Activated CD8-positive, alpha-beta memory T cell treated with anti-CD3 and anti-CD28 coated beads, Interleukin-2, amount 10 ng/mL, durations not matched to agents 7 days and 5 days (primary cell): ENCODE results near the gene HLA-B. TPM values are rescaled to one million over a fixed set of nuclear protein-coding genes. Genes with fewer than 3 reads are reported as not detected.

Experiments
- ATAC-seq: fragments of 150-1000 bp; cut with Tn5 transposase; one replicate; pipeline ENCODE4 v1.10.0; 2021; ENCODE audit warnings: moderate library complexity
- CTCF ChIA-PET: fragments of 350-600 bp; sonication (Branson Sonifier 250); formaldehyde crosslinking; loops from one replicate; lab custom pipeline; 2021; ENCODE audit warnings: antibody characterized with exemption; lab: Charles Lee
- DNase-seq: peaks from one replicate; pipeline ENCODE4 v3.0.0-alpha.2; 2020
- H3K27ac Mint-ChIP-seq: one replicate; pipeline ENCODE4 v1.8.0; 2021; ENCODE audit warnings: mild to moderate bottlenecking, mixed read lengths
- H3K27me3 Mint-ChIP-seq: one replicate; pipeline ENCODE4 v1.8.0; 2021; ENCODE audit warnings: mixed read lengths
- H3K36me3 Mint-ChIP-seq: one replicate; pipeline ENCODE4 v1.8.0; 2021; ENCODE audit warnings: mild to moderate bottlenecking, mixed read lengths
- H3K4me1 Mint-ChIP-seq: one replicate; pipeline ENCODE4 v1.8.0; 2021; ENCODE audit warnings: mixed read lengths
- H3K4me3 Mint-ChIP-seq: one replicate; pipeline ENCODE4 v1.8.0; 2021; ENCODE audit warnings: mild to moderate bottlenecking, moderate library complexity, mixed read lengths
- H3K9me3 Mint-ChIP-seq: one replicate; pipeline ENCODE4 v1.8.0; 2022; ENCODE audit warnings: low read depth, mixed read lengths
- total RNA-seq, 2 experiments: library from RNA; stranded (reverse); gene quantifications; one replicate each; pipeline ENCODE4 v1.2.3, GENCODE V29; 2021

The HLA-B gene
- total RNA-seq, 2 experiments from 2014 or later: 4,786 to 5,045 TPM

DNA sequence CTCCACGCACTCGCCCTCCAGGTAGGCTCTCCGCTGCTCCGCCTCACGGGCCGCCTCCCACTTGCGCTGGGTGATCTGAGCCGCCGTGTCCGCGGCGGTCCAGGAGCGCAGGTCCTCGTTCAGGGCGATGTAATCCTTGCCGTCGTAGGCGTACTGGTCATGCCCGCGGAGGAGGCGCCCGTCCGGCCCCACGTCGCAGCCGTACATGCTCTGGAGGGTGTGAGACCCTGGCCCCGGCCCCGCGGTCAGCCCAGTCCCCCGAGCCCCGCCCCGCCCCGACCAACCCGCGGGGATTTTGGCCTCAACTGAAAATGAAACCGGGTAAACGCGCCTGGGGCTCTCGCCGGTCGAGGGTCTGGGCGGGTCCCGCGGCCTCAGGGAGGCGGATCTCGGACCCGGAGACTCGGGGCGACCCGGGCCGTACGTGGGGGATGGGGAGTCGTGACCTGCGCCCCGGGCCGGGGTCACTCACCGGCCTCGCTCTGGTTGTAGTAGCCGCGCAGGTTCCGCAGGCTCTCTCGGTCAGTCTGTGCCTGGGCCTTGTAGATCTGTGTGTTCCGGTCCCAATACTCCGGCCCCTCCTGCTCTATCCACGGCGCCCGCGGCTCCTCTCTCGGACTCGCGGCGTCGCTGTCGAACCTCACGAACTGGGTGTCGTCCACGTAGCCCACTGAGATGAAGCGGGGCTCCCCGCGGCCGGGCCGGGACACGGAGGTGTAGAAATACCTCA is 598 bp downstream of the HLA-B start:
- peaks cover 4% of the 10 kb centered on the region for H3K27me3 Mint-ChIP-seq
- H3K4me1 Mint-ChIP-seq: peaks cover 64% of the 10 kb centered on the region
- peak overlapping the region; percentile 99 for H3K4me3 Mint-ChIP-seq
- peak; percentile 70 for DNase-seq
- H3K27ac Mint-ChIP-seq: peak overlapping the region; percentile 100
- ATAC-seq: peak; percentile 13
- peaks cover 61% of the 10 kb centered on the region for H3K36me3 Mint-ChIP-seq
- peaks cover 2% of the 10 kb centered on the region for H3K9me3 Mint-ChIP-seq
- CTCF ChIA-PET: no interaction called here

DNA sequence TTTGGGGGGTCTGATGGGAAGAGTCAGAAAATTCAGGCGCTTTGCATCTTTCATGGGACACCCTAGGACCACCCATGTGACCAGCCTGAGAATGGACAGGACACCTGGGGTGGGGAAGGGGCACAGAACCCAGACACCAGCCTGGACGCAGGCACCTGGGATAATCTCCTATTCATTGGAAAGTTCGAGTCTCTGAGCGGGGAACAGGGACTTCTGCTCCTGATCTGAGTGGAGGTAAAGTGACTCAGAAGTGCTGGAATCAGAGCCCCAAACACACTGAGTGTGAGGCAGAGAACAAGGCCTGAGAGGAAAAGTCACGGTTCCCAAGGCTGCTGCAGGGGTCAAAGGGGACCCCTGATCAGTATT is 1.4 kb downstream of the HLA-B start:
- ATAC-seq: no peak
- peaks cover 66% of the 10 kb centered on the region for H3K4me1 Mint-ChIP-seq
- peaks cover 4% of the 10 kb centered on the region for H3K27me3 Mint-ChIP-seq
- H3K36me3 Mint-ChIP-seq: peaks cover 55% of the 10 kb centered on the region
- DNase-seq: no peak
- H3K4me3 Mint-ChIP-seq: peak overlapping the region; percentile 99
- peaks cover 2% of the 10 kb centered on the region for H3K9me3 Mint-ChIP-seq
- CTCF ChIA-PET: interaction anchor here (3.2 kb wide), 1 partner anchor 11 kb away, joined by 12 read pairs; no protein-coding TSS in a partner anchor
- peak overlapping the region; percentile 74 for H3K27ac Mint-ChIP-seq

DNA sequence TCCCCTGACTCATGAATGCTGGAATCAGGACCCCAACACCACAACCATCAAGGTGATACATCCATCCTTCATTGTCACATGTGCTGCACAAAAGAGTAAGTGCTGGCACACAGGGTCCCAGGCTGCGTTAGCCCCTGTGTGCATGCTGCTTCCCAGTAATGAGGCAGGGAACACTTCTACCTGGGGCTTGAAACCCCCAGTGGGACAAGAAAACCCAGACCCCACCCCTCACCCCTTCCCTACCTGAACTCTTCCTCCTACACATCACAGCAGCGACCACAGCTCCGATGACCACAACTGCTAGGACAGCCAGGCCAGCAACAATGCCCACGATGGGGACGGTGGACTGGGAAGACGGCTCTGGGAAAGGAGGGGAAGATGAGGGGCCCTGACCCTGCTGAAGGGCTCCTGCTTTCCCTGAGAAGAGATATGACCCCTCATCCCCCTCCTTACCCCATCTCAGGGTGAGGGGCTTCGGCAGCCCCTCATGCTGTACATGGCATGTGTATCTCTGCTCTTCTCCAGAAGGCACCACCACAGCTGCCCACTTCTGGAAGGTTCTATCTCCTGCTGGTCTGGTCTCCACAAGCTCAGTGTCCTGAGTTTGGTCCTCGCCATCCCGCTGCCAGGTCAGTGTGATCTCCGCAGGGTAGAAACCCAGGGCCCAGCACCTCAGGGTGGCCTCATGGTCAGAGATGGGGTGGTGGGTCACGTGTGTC is 2.0 kb downstream of the HLA-B start:
- H3K4me1 Mint-ChIP-seq: peaks cover 63% of the 10 kb centered on the region
- CTCF ChIA-PET: interaction anchor here (3.2 kb wide), 1 partner anchor 12 kb away, joined by 12 read pairs; no protein-coding TSS in a partner anchor
- ATAC-seq: no peak
- no peaks in the 10 kb centered on the region for H3K27me3 Mint-ChIP-seq
- DNase-seq: no peak
- no peaks in the 10 kb centered on the region for H3K9me3 Mint-ChIP-seq
- H3K36me3 Mint-ChIP-seq: peaks cover 52% of the 10 kb centered on the region
- peak overlapping the region; percentile 74 for H3K27ac Mint-ChIP-seq
- H3K4me3 Mint-ChIP-seq: peak overlapping the region; percentile 99

- DNase-seq (no peak), ATAC-seq (no peak)
- H3K4me1 Mint-ChIP-seq: peaks cover 57% of the 10 kb centered on the region
- CTCF ChIA-PET: interaction anchor here (3.2 kb wide), 1 partner anchor 13 kb away, joined by 12 read pairs; no protein-coding TSS in a partner anchor
- no peaks in the 10 kb centered on the region for H3K9me3 Mint-ChIP-seq
- no peaks in the 10 kb centered on the region for H3K27me3 Mint-ChIP-seq
- peak overlapping the region; percentile 99 for H3K4me3 Mint-ChIP-seq
- peak overlapping the region; percentile 69 for H3K27ac Mint-ChIP-seq
- H3K36me3 Mint-ChIP-seq: peaks cover 50% of the 10 kb centered on the region
Measured at GRCh38 chr6:31354158-31354863, 2.7 kb downstream of the HLA-B start.

DNA sequence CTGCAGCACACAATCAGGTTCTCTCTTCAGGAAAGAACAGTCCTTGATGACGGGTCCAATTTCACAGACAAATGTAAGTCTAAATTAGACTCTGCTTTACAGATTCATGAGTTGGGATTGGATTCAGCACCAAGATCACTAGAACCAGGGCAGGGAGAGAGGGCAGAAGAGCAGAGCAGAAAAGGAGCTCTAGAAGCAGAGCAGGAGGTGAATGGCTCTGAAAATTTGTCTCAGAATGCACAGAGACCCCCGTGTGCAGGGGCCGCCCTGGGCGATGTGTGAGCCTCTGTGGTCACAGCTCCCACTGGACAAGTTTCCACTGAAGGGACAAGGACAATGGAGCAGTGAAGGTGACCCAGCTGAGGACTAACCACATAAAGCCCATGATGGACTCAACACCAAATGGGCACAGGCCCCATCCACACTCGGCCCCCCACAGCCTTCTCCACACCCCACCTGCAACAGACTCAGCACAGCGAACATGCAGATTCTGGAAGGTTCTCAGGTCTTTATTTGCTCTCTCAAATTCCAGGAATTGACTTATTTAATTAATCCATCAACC is 3.5 kb downstream of the HLA-B start:
- peaks cover 50% of the 10 kb centered on the region for H3K36me3 Mint-ChIP-seq
- ATAC-seq (no peak), DNase-seq (no peak)
- no peaks in the 10 kb centered on the region for H3K27me3 Mint-ChIP-seq
- H3K4me1 Mint-ChIP-seq: peaks cover 49% of the 10 kb centered on the region
- peak overlapping the region; percentile 99 for H3K4me3 Mint-ChIP-seq
- H3K27ac Mint-ChIP-seq: peak overlapping the region; percentile 24
- CTCF ChIA-PET: interaction anchor here (3.2 kb wide), 1 partner anchor 13 kb away, joined by 12 read pairs; no protein-coding TSS in a partner anchor
- no peaks in the 10 kb centered on the region for H3K9me3 Mint-ChIP-seq

GRCh38 chr6:31352683-31353383 is 4.1 kb downstream of the HLA-B start:
- Mint-ChIP-seq H3K27me3 (no peaks in the 10 kb centered on the region), H3K4me1 (peaks cover 43% of the 10 kb centered on the region), H3K4me3 (peak overlapping the region; percentile 99), H3K27ac (peak overlapping the region; percentile 61), H3K36me3 (peaks cover 50% of the 10 kb centered on the region), H3K9me3 (no peaks in the 10 kb centered on the region)
- ATAC-seq: no peak
- DNase-seq: peak; percentile 51
- CTCF ChIA-PET: interaction anchor here (3.2 kb wide), 1 partner anchor 14 kb away, joined by 12 read pairs; no protein-coding TSS in a partner anchor

DNA sequence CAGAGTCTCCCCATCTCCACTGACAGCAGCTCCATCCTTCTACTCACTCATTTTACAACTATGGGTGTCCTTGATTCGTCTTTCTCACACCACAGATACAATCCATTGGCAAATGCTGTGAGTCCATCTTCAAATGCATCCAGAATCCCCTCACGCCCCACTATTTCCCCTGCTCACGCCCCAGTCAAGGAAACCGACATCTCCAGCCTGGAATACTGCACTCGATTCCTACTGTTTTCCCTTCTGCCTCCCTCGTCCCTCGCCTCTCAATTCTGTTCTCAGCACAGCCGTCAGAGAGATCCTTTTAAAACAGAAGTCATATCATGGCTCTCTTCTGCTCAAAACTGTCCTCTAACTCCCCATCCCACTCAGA is 4.7 kb downstream of the HLA-B start:
- Mint-ChIP-seq H3K27ac (peak overlapping the region; percentile 61), H3K36me3 (peaks cover 48% of the 10 kb centered on the region), H3K27me3 (no peaks in the 10 kb centered on the region), H3K4me3 (no peak overlapping the region), H3K9me3 (no peaks in the 10 kb centered on the region), H3K4me1 (peaks cover 43% of the 10 kb centered on the region)
- DNase-seq: no peak
- CTCF ChIA-PET: no interaction called here
- no peak for ATAC-seq

DNA sequence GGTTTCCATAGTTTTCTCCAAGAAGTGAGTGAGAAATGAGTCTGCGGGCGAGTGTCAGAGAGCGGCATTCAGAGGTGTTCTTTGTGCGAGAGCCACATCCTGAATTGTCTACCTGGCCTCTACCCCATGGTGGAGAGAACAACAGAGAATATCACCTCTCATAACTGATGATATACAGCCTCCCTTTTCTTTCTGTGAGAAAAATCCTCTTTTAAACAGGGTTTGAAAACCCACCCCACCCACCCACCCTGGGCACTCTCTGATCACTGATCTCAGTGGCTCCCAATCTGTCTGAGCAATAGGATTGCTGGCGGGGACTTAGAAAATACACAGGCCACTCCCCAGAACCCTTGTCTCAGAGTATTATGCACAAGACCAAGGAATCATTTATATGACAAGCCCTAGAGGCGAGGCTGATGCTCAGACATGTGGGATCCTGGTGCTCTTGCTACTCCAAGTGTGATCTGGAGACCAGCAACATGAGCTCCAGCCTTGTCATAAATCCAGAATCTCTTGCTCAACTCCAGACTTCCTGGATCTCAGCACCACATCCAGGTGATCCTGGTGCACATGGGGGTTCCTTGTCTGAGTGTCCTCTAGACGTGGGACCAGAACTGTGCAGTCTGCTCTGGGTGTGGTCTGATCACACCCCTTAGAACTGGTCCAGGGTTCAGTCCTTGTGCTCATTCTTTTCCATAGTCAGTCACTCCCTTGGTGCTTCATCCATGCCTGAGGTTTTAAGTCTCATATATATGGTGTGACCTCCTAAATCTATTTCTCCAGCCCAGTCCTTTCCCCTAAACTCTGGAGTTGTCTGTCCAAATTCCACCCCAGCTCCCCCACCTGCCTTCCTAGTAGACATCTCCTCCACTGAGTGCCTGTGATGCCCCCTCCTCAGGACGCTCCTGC is 5.3 kb downstream of the HLA-B start:
- Mint-ChIP-seq H3K36me3 (peaks cover 45% of the 10 kb centered on the region), H3K27ac (peak overlapping the region; percentile 61), H3K4me3 (no peak overlapping the region), H3K4me1 (peaks cover 43% of the 10 kb centered on the region), H3K27me3 (no peaks in the 10 kb centered on the region), H3K9me3 (no peaks in the 10 kb centered on the region)
- CTCF ChIA-PET: interaction anchor here (1.9 kb wide), 1 partner anchor 15 kb away, joined by 5 read pairs; no protein-coding TSS in a partner anchor
- peak; percentile 22 for ATAC-seq
- DNase-seq: peak; percentile 58

GRCh38 chr6:31351033-31351380 is 6.0 kb downstream of the HLA-B start:
- DNase-seq (no peak), ATAC-seq (peak; percentile 11)
- no peak overlapping the region for H3K4me3 Mint-ChIP-seq
- peaks cover 39% of the 10 kb centered on the region for H3K36me3 Mint-ChIP-seq
- H3K4me1 Mint-ChIP-seq: peaks cover 42% of the 10 kb centered on the region
- H3K9me3 Mint-ChIP-seq: no peaks in the 10 kb centered on the region
- no peaks in the 10 kb centered on the region for H3K27me3 Mint-ChIP-seq
- peak overlapping the region; percentile 12 for H3K27ac Mint-ChIP-seq
- CTCF ChIA-PET: interaction anchor here (1.0 to 1.9 kb wide), 4 partner anchors 13 to 38 kb away, joined by 3 to 5 read pairs (median 4); no protein-coding TSS in a partner anchor

- no peak overlapping the region for H3K27ac Mint-ChIP-seq
- no peaks in the 10 kb centered on the region for H3K9me3 Mint-ChIP-seq
- peaks cover 39% of the 10 kb centered on the region for H3K4me1 Mint-ChIP-seq
- H3K4me3 Mint-ChIP-seq: no peak overlapping the region
- CTCF ChIA-PET: interaction anchor here (1.0 to 1.9 kb wide), 4 partner anchors 12 to 38 kb away, joined by 3 to 5 read pairs (median 4); no protein-coding TSS in a partner anchor
- H3K36me3 Mint-ChIP-seq: peaks cover 33% of the 10 kb centered on the region
- DNase-seq (no peak), ATAC-seq (no peak)
- no peaks in the 10 kb centered on the region for H3K27me3 Mint-ChIP-seq
Measured at GRCh38 chr6:31350196-31351032, 6.6 kb downstream of the HLA-B start.

GRCh38 chr6:31349301-31349700 is 7.7 kb downstream of the HLA-B start:
- peaks cover 29% of the 10 kb centered on the region for H3K4me1 Mint-ChIP-seq
- DNase-seq (no peak), ATAC-seq (no peak)
- H3K4me3 Mint-ChIP-seq: no peak overlapping the region
- CTCF ChIA-PET: interaction anchor here (2.4 kb wide), 1 partner anchor 17 kb away, joined by 7 read pairs; no protein-coding TSS in a partner anchor
- H3K27me3 Mint-ChIP-seq: peaks cover 3% of the 10 kb centered on the region
- H3K9me3 Mint-ChIP-seq: no peaks in the 10 kb centered on the region
- peaks cover 22% of the 10 kb centered on the region for H3K36me3 Mint-ChIP-seq
- no peak overlapping the region for H3K27ac Mint-ChIP-seq
